ENCODE data around the gene BMP7. TPM values are rescaled to one million over a fixed set of nuclear protein-coding genes. Genes with fewer than 3 reads are reported as not detected.

Gene BMP7
- total RNA-seq, 1 donor from 2014 or later, result 17.2 TPM

GRCh38 chr20:57278457-57278856, 12.0 kb upstream of the BMP7 start:
- TF ChIP-seq POLR2AphosphoS5 (IDR thresholded peaks at IDR 0.05; ENCODE audit: insufficient read depth in 1 of 2, low read depth in 1 of 2) (no peak), CTCF (IDR thresholded peaks at IDR 0.05) (no peak), POLR2A (IDR thresholded peaks at IDR 0.05) (no peak)
- H3K9me3 ChIP-seq, result no peaks in the 10 kb centered on the region
- no peak overlapping the region for H3K27ac ChIP-seq
- H3K36me3 ChIP-seq, result no peaks in the 10 kb centered on the region
- H3K4me3 ChIP-seq, result no peak overlapping the region
- intact Hi-C loops (cut with DNase I), result no loop called here
- DNase-seq (ENCODE audit: extremely low spot score in 2 of 2), result no peak
- H3K4me1 ChIP-seq, result peaks cover 9% of the 10 kb centered on the region
- H3K27me3 ChIP-seq, result no peaks in the 10 kb centered on the region

- Histone ChIP-seq H3K36me3 (no peaks in the 10 kb centered on the region), H3K9me3 (no peaks in the 10 kb centered on the region), H3K4me1 (peaks cover 2% of the 10 kb centered on the region), H3K4me3 (no peak overlapping the region), H3K27ac (no peak overlapping the region), H3K27me3 (no peaks in the 10 kb centered on the region)
- DNase-seq (ENCODE audit: extremely low spot score in 2 of 2), result no peak
- intact Hi-C loops (cut with DNase I), result no loop called here
- no peak for TF ChIP-seq POLR2AphosphoS5 (IDR thresholded peaks at IDR 0.05; ENCODE audit: insufficient read depth in 1 of 2, low read depth in 1 of 2)
- TF ChIP-seq CTCF (IDR thresholded peaks at IDR 0.05), result no peak
- no peak for TF ChIP-seq POLR2A (IDR thresholded peaks at IDR 0.05)
Measured at GRCh38 chr20:57277398-57278105, 11.1 kb upstream of the BMP7 start.

GRCh38 chr20:57276221-57276620, 9.8 kb upstream of the BMP7 start:
- Histone ChIP-seq H3K27me3 (no peaks in the 10 kb centered on the region), H3K27ac (no peak overlapping the region), H3K36me3 (no peaks in the 10 kb centered on the region), H3K4me1 (no peaks in the 10 kb centered on the region), H3K9me3 (no peaks in the 10 kb centered on the region), H3K4me3 (no peak overlapping the region)
- no peak for DNase-seq (ENCODE audit: extremely low spot score in 2 of 2)
- intact Hi-C loops (cut with DNase I), result no loop called here
- TF ChIP-seq CTCF (IDR thresholded peaks at IDR 0.05), result no peak
- TF ChIP-seq POLR2A (IDR thresholded peaks at IDR 0.05), result no peak
- TF ChIP-seq POLR2AphosphoS5 (IDR thresholded peaks at IDR 0.05; ENCODE audit: insufficient read depth in 1 of 2, low read depth in 1 of 2), result no peak

- intact Hi-C loops (cut with DNase I), result no loop called here
- Histone ChIP-seq H3K4me3 (no peak overlapping the region), H3K27ac (no peak overlapping the region), H3K4me1 (no peaks in the 10 kb centered on the region), H3K9me3 (no peaks in the 10 kb centered on the region), H3K27me3 (no peaks in the 10 kb centered on the region), H3K36me3 (no peaks in the 10 kb centered on the region)
- TF ChIP-seq CTCF (IDR thresholded peaks at IDR 0.05) (no peak), POLR2A (IDR thresholded peaks at IDR 0.05) (no peak), POLR2AphosphoS5 (IDR thresholded peaks at IDR 0.05; ENCODE audit: insufficient read depth in 1 of 2, low read depth in 1 of 2) (no peak)
- DNase-seq (ENCODE audit: extremely low spot score in 2 of 2), result no peak
Measured at GRCh38 chr20:57275813-57276212, 9.4 kb upstream of the BMP7 start.

- no peaks in the 10 kb centered on the region for H3K9me3 ChIP-seq
- intact Hi-C loops (cut with DNase I), result no loop called here
- H3K27ac ChIP-seq, result no peak overlapping the region
- no peak overlapping the region for H3K4me3 ChIP-seq
- H3K36me3 ChIP-seq, result no peaks in the 10 kb centered on the region
- no peaks in the 10 kb centered on the region for H3K27me3 ChIP-seq
- TF ChIP-seq POLR2A (IDR thresholded peaks at IDR 0.05) (no peak), POLR2AphosphoS5 (IDR thresholded peaks at IDR 0.05; ENCODE audit: insufficient read depth in 1 of 2, low read depth in 1 of 2) (no peak), CTCF (IDR thresholded peaks at IDR 0.05) (no peak)
- no peaks in the 10 kb centered on the region for H3K4me1 ChIP-seq
- DNase-seq (ENCODE audit: extremely low spot score in 2 of 2), result no peak
Measured at GRCh38 chr20:57275334-57275733, 8.9 kb upstream of the BMP7 start.
